GM18505 (cell line): ENCODE measurements around the gene SETX.

Experiments used
- ATAC-seq: cut with Tn5 transposase; IDR thresholded peaks from one replicate; pipeline ENCODE4 v1.9.1; 2021; ENCODE audit not compliant: unreplicated experiment
- POLR2A ChIP-seq: IDR thresholded peaks from 4 replicates; pipeline ENCODE4 v1.6.1; 2011; ENCODE audit warnings: borderline replicate concordance; ENCODE audit not compliant: insufficient read depth, insufficient read length; ENCODE audit errors: extremely low read depth

The SETX gene

GRCh38 chr9:132372177-132373095 is 17.6 kb upstream of the SETX start:
- no peak for TF ChIP-seq POLR2A
- no peak for ATAC-seq

- no peak for TF ChIP-seq POLR2A
- ATAC-seq, result no peak
These were observed 15.8 kb upstream of the SETX start for GRCh38 chr9:132370592-132370991.

- TF ChIP-seq POLR2A, result no peak
- no peak for ATAC-seq
These were observed 14.6 kb upstream of the SETX start for GRCh38 chr9:132369421-132369820.

GRCh38 chr9:132367613-132368313 is 13.0 kb upstream of the SETX start:
- ATAC-seq, result no peak
- TF ChIP-seq POLR2A, result no peak

GRCh38 chr9:132366481-132366880 is 11.7 kb upstream of the SETX start:
- TF ChIP-seq POLR2A, result no peak
- ATAC-seq, result no peak

GRCh38 chr9:132365986-132366385 is 11.2 kb upstream of the SETX start:
- ATAC-seq, result no peak
- TF ChIP-seq POLR2A, result no peak

GRCh38 chr9:132364068-132364467 is 9.3 kb upstream of the SETX start:
- no peak for ATAC-seq
- no peak for TF ChIP-seq POLR2A

GRCh38 chr9:132357764-132358163 is 3.0 kb upstream of the SETX start:
- TF ChIP-seq POLR2A, result no peak
- ATAC-seq, result no peak

- ATAC-seq, result no peak
- TF ChIP-seq POLR2A, result no peak
These were observed 1.6 kb upstream of the SETX start for GRCh38 chr9:132356324-132356924.

GRCh38 chr9:132351404-132352045 is 3.3 kb downstream of the SETX start:
- TF ChIP-seq POLR2A, result peak; percentile 7
- ATAC-seq, result no peak

- ATAC-seq, result no peak
- no peak for TF ChIP-seq POLR2A
These were observed 3.9 kb downstream of the SETX start for GRCh38 chr9:132350861-132351315.

GRCh38 chr9:132348676-132349075 is 6.1 kb downstream of the SETX start:
- ATAC-seq, result no peak
- no peak for TF ChIP-seq POLR2A

GRCh38 chr9:132346177-132346576 is 8.6 kb downstream of the SETX start:
- TF ChIP-seq POLR2A, result no peak
- ATAC-seq, result no peak
